ENCODE data around the gene UBE2H.

UBE2H gene

GRCh38 chr7:129854401-129854800 lies 98.4 kb downstream of the UBE2H start:
- Histone ChIP-seq H4K91ac (ENCODE audit: low read depth, low read length, poor library complexity) (no peak overlapping the region), H3K18ac (ENCODE audit: low read length) (no peak overlapping the region), H3K4ac (ENCODE audit: low read length) (no peak overlapping the region), H3K36me3 (replicated peaks in 1 of 2; ENCODE audit: control insufficient read depth in 2 of 2, insufficient read depth in 2 of 2, low read length in 2 of 2) (peaks cover 2 to 3% of the 10 kb centered on the region in 2 donors), H3K4me2 (ENCODE audit: insufficient read depth, low read length, poor library complexity, severe bottlenecking) (no peak overlapping the region), H4K8ac (ENCODE audit: low read depth, low read length) (no peak overlapping the region), H2AFZ (ENCODE audit: low read length) (no peak overlapping the region), H3K4me3 (ENCODE audit: low read length in 2 of 2) (no peak overlapping the region), H2BK5ac (ENCODE audit: low read length) (no peak overlapping the region), H2BK120ac (ENCODE audit: low read depth, low read length) (no peak overlapping the region), H3K4me1 (ENCODE audit: control insufficient read depth in 2 of 2, insufficient read depth in 1 of 2, low read depth in 1 of 2, low read length in 2 of 2) (peaks cover 0 to 3% of the 10 kb centered on the region in 2 donors), H3K9ac (ENCODE audit: low read depth, low read length, poor library complexity) (no peak overlapping the region), H3K79me1 (ENCODE audit: low read depth, low read length) (no peaks in the 10 kb centered on the region), H2BK15ac (ENCODE audit: low read length) (no peak overlapping the region), H3K27me3 (ENCODE audit: control insufficient read depth in 3 of 3, insufficient read depth in 3 of 3, low read depth in 1 of 3, low read length in 3 of 3) (no peaks in the 10 kb centered on the region), H2BK12ac (ENCODE audit: low read length) (no peak overlapping the region), H3K14ac (ENCODE audit: low read length) (no peak overlapping the region), H3K23ac (ENCODE audit: low read depth, low read length, poor library complexity) (no peak overlapping the region), H2AK5ac (ENCODE audit: low read depth, low read length) (no peak overlapping the region), H3K9me3 (replicated peaks in 1 of 2; ENCODE audit: control insufficient read depth in 2 of 2, insufficient read depth in 1 of 2, low read depth in 1 of 2, low read length in 2 of 2) (no peaks in the 10 kb centered on the region), H3K27ac (replicated peaks; ENCODE audit: low read length) (no peak overlapping the region)
- no peak for DNase-seq (ENCODE audit: low spot score)
- WGBS, 2 donors (ENCODE audit: extremely low coverage in 2 of 2, insufficient read length in 2 of 2, insufficient replicate concordance in 1 of 2), result no CpG with 5 or more reads among the region's 1 CpG

GRCh38 chr7:129853661-129854268 lies 99.0 kb downstream of the UBE2H start:
- Histone ChIP-seq H2AFZ (ENCODE audit: low read length) (no peak overlapping the region), H2BK15ac (ENCODE audit: low read length) (no peak overlapping the region), H2AK5ac (ENCODE audit: low read depth, low read length) (no peak overlapping the region), H3K14ac (ENCODE audit: low read length) (no peak overlapping the region), H3K36me3 (replicated peaks in 1 of 2; ENCODE audit: control insufficient read depth in 2 of 2, insufficient read depth in 2 of 2, low read length in 2 of 2) (peaks cover 2 to 3% of the 10 kb centered on the region in 2 donors), H3K4me1 (ENCODE audit: control insufficient read depth in 2 of 2, insufficient read depth in 1 of 2, low read depth in 1 of 2, low read length in 2 of 2) (peaks cover 0 to 3% of the 10 kb centered on the region in 2 donors), H3K27me3 (ENCODE audit: control insufficient read depth in 3 of 3, insufficient read depth in 3 of 3, low read depth in 1 of 3, low read length in 3 of 3) (no peaks in the 10 kb centered on the region), H4K91ac (ENCODE audit: low read depth, low read length, poor library complexity) (no peak overlapping the region), H3K4ac (ENCODE audit: low read length) (no peak overlapping the region), H4K8ac (ENCODE audit: low read depth, low read length) (no peak overlapping the region), H2BK12ac (ENCODE audit: low read length) (no peak overlapping the region), H3K4me2 (ENCODE audit: insufficient read depth, low read length, poor library complexity, severe bottlenecking) (no peak overlapping the region), H2BK120ac (ENCODE audit: low read depth, low read length) (no peak overlapping the region), H3K4me3 (ENCODE audit: low read length in 2 of 2) (no peak overlapping the region), H3K9me3 (replicated peaks in 1 of 2; ENCODE audit: control insufficient read depth in 2 of 2, insufficient read depth in 1 of 2, low read depth in 1 of 2, low read length in 2 of 2) (no peaks in the 10 kb centered on the region), H3K23ac (ENCODE audit: low read depth, low read length, poor library complexity) (no peak overlapping the region), H3K9ac (ENCODE audit: low read depth, low read length, poor library complexity) (no peak overlapping the region), H3K18ac (ENCODE audit: low read length) (no peak overlapping the region), H3K79me1 (ENCODE audit: low read depth, low read length) (no peaks in the 10 kb centered on the region), H3K27ac (replicated peaks; ENCODE audit: low read length) (no peak overlapping the region), H2BK5ac (ENCODE audit: low read length) (no peak overlapping the region)
- no CpG with 5 or more reads among the region's 6 CpGs for WGBS, 2 donors (ENCODE audit: extremely low coverage in 2 of 2, insufficient read length in 2 of 2, insufficient replicate concordance in 1 of 2)
- DNase-seq (ENCODE audit: low spot score), result no peak

- Histone ChIP-seq H3K36me3 (replicated peaks in 1 of 2; ENCODE audit: control insufficient read depth in 2 of 2, insufficient read depth in 2 of 2, low read length in 2 of 2) (peaks cover 0 to 2% of the 10 kb centered on the region in 2 donors), H3K23ac (ENCODE audit: low read depth, low read length, poor library complexity) (no peak overlapping the region), H3K27ac (replicated peaks; ENCODE audit: low read length) (no peak overlapping the region), H4K91ac (ENCODE audit: low read depth, low read length, poor library complexity) (no peak overlapping the region), H3K9ac (ENCODE audit: low read depth, low read length, poor library complexity) (no peak overlapping the region), H3K4me2 (ENCODE audit: insufficient read depth, low read length, poor library complexity, severe bottlenecking) (no peak overlapping the region), H2BK5ac (ENCODE audit: low read length) (no peak overlapping the region), H3K14ac (ENCODE audit: low read length) (no peak overlapping the region), H3K79me1 (ENCODE audit: low read depth, low read length) (no peaks in the 10 kb centered on the region), H2AFZ (ENCODE audit: low read length) (no peak overlapping the region), H3K4me3 (ENCODE audit: low read length in 2 of 2) (no peak overlapping the region), H2BK15ac (ENCODE audit: low read length) (no peak overlapping the region), H2BK120ac (ENCODE audit: low read depth, low read length) (no peak overlapping the region), H2BK12ac (ENCODE audit: low read length) (no peak overlapping the region), H3K4ac (ENCODE audit: low read length) (no peak overlapping the region), H3K27me3 (ENCODE audit: control insufficient read depth in 3 of 3, insufficient read depth in 3 of 3, low read depth in 1 of 3, low read length in 3 of 3) (no peaks in the 10 kb centered on the region), H4K8ac (ENCODE audit: low read depth, low read length) (no peak overlapping the region), H3K9me3 (replicated peaks in 1 of 2; ENCODE audit: control insufficient read depth in 2 of 2, insufficient read depth in 1 of 2, low read depth in 1 of 2, low read length in 2 of 2) (no peaks in the 10 kb centered on the region), H3K4me1 (ENCODE audit: control insufficient read depth in 2 of 2, insufficient read depth in 1 of 2, low read depth in 1 of 2, low read length in 2 of 2) (peaks cover 0 to 3% of the 10 kb centered on the region in 2 donors), H2AK5ac (ENCODE audit: low read depth, low read length) (no peak overlapping the region), H3K18ac (ENCODE audit: low read length) (no peak overlapping the region)
- no CpG with 5 or more reads among the region's 3 CpGs for WGBS, 2 donors (ENCODE audit: extremely low coverage in 2 of 2, insufficient read length in 2 of 2, insufficient replicate concordance in 1 of 2)
- no peak for DNase-seq (ENCODE audit: low spot score)
These were observed 101.0 kb downstream of the UBE2H start for GRCh38 chr7:129851809-129852208.

GRCh38 chr7:129851174-129851573 lies 101.6 kb downstream of the UBE2H start:
- Histone ChIP-seq H3K27ac (replicated peaks; ENCODE audit: low read length) (no peak overlapping the region), H2BK5ac (ENCODE audit: low read length) (no peak overlapping the region), H4K8ac (ENCODE audit: low read depth, low read length) (no peak overlapping the region), H3K36me3 (replicated peaks in 1 of 2; ENCODE audit: control insufficient read depth in 2 of 2, insufficient read depth in 2 of 2, low read length in 2 of 2) (peaks cover 0 to 2% of the 10 kb centered on the region in 2 donors), H3K4ac (ENCODE audit: low read length) (no peak overlapping the region), H3K4me2 (ENCODE audit: insufficient read depth, low read length, poor library complexity, severe bottlenecking) (no peak overlapping the region), H3K23ac (ENCODE audit: low read depth, low read length, poor library complexity) (no peak overlapping the region), H3K14ac (ENCODE audit: low read length) (no peak overlapping the region), H2BK120ac (ENCODE audit: low read depth, low read length) (no peak overlapping the region), H3K9me3 (replicated peaks in 1 of 2; ENCODE audit: control insufficient read depth in 2 of 2, insufficient read depth in 1 of 2, low read depth in 1 of 2, low read length in 2 of 2) (no peaks in the 10 kb centered on the region), H2BK15ac (ENCODE audit: low read length) (no peak overlapping the region), H2AFZ (ENCODE audit: low read length) (no peak overlapping the region), H3K18ac (ENCODE audit: low read length) (no peak overlapping the region), H3K79me1 (ENCODE audit: low read depth, low read length) (no peaks in the 10 kb centered on the region), H3K27me3 (ENCODE audit: control insufficient read depth in 3 of 3, insufficient read depth in 3 of 3, low read depth in 1 of 3, low read length in 3 of 3) (no peaks in the 10 kb centered on the region), H3K9ac (ENCODE audit: low read depth, low read length, poor library complexity) (no peak overlapping the region), H2AK5ac (ENCODE audit: low read depth, low read length) (no peak overlapping the region), H4K91ac (ENCODE audit: low read depth, low read length, poor library complexity) (no peak overlapping the region), H3K4me3 (ENCODE audit: low read length in 2 of 2) (no peak overlapping the region), H3K4me1 (ENCODE audit: control insufficient read depth in 2 of 2, insufficient read depth in 1 of 2, low read depth in 1 of 2, low read length in 2 of 2) (peaks cover 0 to 3% of the 10 kb centered on the region in 2 donors), H2BK12ac (ENCODE audit: low read length) (no peak overlapping the region)
- DNase-seq (ENCODE audit: low spot score), result no peak
- WGBS, 2 donors (ENCODE audit: extremely low coverage in 2 of 2, insufficient read length in 2 of 2, insufficient replicate concordance in 1 of 2), result no CpG with 5 or more reads among the region's 5 CpGs

Measured in neuronal stem cell (in vitro differentiated cells).